Activated CD4-positive, alpha-beta T cell treated with anti-CD3 and anti-CD28 coated beads, Interleukin-2, Interleukin-6, amounts not matched to agents 100 ng/mL and 50 ng/mL, durations not matched to agents 16 hours and 8 hours (primary cell): Measurements from ENCODE around the gene TLL2.

ENCODE experiments used
- DNase-seq: peaks from one replicate; pipeline ENCODE4 v3.0.0-alpha.2; 2020

The TLL2 gene

DNA sequence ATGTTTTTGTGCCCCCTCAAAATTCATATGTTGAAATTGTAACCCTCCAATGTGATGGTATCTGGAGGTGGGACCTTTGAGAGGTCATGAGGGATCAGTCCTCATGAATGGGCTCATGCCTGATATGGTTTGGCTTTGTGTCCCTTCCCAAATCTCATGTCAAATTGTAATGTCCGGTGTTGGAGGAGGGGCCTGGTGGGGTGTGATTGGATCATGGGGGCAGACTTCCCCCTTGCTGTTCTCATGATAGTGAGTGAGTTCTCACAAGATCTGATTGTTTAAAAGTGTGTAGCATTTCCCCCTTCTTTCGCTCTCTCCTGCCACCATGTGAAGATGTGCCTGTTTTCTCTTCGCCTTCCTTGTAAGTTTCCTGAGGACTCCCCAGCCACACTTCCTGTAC lies 53.4 kb downstream of the TLL2 start:
- no peak for DNase-seq

DNA sequence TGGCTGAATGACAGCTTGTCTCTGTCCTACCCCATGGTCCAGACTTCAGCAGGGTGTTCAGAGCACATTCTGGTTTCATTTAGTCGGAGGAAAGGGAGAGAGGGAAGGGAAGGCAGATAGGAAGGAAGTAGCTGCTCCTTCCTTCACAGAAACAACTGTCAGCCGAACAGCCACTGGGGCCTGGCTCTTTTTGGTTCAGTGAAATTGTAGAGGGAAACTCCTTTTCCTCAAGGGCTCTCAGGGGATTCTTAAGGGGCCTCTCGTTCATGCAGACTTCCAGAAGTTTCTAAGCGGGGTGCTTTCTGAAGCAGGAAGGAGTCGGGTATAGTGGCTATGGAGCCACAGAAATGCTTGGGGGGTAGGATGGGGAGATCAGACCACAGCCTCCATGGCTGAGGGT lies 56.4 kb downstream of the TLL2 start:
- DNase-seq, result no peak

DNA sequence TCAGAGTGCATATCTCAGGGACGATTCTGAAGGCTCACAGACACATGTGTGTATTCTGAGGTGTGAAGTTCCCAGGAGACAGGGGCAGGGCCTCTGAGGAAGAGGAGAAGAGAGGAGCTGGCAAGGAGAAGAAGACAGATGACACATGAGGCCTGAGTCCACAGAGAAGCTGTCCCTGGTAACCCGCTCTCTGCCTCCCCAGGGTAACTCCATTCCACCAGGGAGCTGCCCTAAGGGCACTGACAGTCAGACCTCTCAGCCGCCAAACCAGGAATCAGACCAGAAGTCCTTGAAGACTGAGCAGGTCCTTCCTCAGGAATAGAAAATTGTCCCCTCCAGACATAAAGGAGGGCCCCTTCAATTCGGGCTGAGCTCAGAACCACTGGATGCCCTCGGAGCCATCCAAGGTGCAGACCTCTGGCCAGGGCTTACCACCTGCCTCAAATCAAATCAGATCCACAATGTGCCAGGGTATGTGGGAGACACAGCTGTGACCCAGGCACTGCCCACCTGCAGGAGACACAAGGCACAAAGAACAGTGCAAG lies 57.4 kb downstream of the TLL2 start:
- no peak for DNase-seq

DNA sequence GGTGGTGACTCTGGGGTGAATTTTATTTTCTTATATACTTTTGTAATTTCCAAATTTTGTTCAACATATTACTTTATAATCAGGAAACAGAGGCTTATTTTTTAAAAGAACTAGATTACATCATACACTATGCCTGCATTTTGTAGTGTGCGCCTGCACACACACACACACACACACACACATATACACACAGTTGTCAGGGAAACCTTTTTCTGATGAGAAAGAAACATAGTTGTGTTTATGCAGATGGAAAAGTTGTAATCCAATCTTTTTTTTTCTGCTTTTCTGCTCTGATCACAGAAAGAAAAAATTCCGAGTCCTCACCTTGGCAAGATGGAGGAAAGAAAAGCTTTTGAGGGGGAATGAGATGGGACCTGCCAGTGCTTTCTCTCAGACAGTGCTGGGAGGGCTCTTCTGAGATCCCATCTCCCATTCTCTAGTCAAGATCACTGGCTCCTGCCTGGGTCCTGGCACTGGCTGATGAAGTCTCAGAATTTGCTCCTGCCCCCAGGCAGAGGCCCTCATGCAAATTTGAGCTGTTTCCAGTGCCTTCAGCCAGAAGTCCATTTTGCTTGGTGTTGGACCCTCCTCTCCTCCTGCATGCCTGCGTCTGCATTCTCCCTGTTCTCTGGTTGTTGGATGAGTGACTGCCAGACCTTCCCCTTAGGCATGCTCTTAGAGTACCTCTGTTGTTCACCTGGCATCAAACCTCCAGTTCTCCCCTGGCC lies 59.7 kb downstream of the TLL2 start:
- no peak for DNase-seq

DNA sequence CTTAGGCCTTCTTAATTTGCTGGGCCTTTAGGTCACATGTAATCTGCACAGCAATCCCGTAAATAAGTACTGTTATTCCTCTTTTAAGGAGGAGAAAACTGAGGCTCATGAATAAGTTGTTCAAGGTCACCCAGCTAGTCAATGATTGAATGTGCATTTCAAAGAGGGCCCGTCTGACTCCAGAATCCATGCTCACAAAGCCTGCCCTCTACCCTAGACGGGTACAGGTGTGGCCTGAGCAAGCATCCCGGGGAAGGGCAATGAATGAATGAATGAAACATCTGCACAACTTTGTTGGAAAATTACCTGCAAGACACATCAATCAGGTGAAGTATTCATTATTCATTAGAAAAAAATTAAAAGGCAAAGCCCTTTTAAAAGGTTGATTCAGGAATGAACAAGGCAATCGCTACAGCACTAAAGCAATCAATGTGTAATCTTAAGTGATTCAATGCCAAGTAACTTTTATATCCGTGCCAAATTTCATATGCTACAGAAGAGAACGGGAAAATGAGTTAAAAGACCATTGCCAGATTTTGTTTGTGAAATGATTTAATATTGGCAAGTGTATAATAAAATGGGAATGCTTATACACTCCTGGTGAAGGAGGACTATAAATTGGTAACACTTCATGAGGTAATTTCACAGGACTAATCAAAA lies 61.1 kb downstream of the TLL2 start:
- DNase-seq, result no peak

DNA sequence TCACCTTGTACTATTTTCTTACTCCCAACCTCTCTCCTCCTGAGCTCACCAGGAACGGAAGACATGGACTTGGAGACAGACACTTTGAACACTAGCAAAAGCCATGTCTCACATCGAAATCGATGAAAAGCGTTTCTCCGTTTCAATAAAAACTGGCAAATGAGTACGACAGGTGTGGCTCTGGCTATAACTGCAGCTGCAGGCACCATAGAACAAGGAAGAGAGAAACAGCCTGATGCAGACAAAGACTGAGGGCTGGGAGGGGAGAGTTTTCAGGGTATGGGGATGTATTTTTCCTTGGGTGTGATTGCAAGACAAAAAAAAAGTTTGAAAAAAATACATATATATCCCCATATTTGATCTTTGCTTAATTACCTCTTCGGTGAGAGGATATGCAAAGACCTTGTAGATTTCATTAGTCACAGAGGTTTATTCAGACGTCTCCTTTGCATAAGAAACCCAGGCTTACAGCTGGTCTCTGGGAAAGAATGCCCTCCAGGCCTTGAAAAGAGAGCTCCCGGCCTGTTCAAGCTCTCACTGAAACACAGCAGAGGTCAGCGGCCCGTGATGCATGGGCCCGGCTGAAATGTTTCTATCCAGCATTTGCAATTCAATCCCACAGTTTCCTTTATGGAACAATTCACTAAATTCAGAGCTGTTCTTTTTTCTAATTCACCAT lies 63.1 kb downstream of the TLL2 start:
- no peak for DNase-seq

DNA sequence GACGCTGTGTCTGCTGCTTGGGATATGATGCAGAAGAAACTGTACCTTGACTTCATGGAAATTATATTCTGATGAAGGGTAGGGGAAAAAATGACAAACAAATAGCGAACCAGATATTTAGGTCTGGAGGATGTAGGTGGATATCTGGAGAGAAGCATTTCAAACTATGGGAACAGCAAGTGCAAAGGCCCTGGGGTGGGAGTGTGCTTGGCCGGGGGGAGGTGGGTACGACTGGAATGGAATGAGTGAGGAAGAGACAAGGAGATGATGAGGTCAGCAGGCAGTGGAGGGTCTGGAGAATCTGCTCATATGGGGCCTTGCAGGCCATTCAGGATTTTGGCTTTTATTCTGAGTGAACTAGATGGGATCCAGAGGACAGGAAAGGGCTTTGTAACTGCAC lies 65.2 kb downstream of the TLL2 start:
- no peak for DNase-seq

DNA sequence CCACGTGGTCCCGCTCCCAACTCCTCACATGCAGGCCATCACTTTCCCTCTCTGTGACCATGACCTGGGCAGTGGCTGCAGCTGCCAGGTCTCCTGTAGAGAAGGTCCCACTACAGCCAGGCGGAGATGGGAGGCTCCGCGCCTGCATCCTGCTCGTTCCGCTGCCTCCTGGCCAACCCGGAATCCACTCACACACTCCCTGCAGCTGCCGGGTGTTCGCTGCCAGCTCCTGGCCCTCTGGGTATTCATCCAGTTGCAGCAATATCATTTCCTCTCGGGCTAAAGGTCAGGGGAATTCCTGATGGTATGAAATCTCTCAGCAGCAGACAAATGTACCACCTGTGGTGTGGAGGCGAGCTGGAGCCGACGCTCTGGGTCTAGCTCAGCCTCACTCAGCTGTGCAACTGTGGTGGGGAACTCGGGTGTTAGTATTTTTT lies 65.7 kb downstream of the TLL2 start:
- DNase-seq, result no peak

DNA sequence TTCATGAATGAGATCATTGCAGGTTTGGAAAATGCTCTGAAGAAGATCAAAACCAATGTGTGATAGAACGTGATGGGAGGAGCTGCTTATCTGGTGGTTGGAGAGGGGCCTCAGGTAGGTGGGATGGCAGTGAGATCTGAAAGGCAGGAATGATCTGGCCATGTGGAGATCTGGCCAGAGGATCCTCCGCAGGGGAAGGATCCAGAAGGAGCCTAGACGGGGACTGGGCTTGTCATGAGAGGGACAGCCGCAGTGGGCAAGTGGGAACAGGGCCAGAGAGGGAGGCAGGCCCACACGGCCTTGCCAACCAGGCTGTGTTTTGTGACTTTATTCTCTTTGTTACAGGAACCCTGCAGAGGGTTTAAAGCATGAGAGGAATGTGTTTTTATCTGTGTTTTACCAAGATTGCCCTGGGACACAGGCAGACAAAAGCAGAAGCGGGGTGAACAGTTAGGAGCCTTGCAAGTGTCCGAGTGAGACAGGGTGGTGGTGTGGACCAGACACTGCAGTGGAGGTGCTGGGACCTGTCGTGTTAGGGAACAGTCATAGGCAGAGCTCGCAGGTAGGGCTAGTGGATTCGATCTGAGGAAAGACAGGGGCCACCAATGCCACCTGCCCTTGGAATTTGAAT lies 66.6 kb downstream of the TLL2 start:
- no peak for DNase-seq

DNA sequence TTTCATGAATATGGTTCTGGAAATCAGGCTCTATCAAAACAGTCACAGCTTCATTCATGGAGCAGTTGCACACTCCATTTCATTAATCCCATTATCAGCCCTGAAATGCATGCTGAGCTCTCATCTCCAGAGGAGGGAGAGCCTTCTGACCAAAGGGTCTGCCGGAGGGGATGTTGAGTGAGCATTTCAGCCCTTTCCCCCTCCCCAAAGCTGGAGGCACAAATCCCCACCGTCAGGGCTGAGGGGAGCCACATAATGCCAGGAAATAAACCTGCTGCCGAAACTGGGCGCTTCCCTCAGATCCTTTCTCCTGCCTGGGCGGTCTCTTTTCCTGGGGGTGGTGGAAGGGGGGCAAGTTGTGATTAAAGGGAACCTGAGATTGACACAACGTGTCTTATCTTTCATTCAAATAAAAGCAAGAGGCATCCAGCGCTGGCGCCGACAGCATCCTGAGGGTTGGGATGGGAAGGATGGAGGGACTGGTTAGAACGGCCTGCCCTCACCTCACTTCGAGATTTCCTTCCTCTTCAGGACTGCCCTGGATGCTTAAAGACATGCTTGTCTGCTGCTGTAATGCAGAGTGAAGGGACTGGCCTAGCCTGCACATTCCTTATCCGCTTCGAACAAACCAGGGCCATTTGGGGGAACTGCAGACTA lies 71.6 kb downstream of the TLL2 start:
- no peak for DNase-seq

DNA sequence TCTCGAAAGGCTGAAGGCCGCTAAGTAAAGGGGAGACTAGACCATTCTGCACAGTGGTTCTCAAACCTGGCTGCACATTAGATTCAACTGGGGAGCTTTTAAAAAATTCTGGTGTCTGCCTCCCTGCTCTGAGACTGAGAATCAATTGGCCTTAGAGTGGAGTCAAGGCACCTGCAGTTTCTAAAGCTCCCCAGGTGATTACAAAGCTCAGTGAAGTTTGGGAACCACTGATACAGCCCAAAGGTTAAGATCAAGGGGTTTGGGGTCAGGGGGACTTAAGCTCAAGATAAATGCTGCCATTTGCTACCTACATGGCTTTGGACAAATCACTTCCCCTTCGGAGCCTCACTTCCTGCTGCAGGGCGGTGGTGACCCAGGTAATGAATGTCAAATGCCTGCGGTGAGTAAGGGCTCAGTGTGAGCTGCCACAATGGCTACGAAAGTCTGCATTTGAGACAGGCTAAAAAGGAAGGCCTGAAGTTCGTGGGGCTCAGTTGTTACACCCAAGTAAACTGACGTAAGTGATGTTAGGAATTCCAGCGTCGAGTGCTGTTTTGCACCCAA lies 72.3 kb downstream of the TLL2 start:
- DNase-seq, result no peak

DNA sequence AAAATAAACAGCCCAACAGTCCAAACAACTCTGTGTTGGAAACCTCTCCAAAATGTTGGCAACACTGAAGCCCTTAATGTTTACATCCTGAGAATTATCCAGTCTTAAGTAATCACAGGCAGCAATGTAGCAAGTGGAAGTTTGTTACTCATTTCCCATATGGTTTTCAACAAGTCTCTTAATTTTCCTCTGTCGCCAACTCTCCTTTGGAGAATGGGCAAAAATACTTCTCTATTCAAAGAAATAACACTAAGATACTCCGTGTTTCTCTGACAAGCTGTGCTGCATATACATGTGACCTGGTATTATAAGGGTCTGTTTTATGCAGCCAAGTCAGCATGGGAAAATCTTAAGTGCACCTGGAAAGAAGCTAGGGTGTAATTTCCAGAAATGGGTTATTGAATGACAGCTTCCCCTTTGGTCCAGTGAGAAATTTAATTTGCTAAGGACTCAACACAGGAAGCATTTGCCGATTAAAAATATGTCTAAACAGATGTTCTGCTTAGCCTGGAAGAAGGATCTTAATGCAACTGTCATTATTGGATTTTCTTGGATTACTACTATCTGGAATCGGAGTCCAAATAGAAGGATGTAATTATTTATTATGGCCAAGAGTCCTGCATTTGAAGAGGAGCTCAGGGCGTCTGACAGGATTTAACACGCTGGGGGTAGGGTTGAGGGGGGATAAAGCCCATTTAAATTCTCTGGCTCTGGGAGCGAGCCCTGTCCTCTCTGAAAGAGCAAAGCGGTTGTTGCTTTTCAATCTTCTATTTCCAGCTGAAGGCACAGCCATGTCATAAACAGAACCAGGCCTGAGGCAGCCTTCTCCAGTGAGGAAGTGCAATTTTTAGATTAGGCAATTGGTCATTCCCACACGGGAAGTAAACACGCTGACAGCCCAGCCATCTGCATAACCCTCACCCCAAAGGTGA lies 73.1 kb downstream of the TLL2 start:
- DNase-seq, result no peak

DNA sequence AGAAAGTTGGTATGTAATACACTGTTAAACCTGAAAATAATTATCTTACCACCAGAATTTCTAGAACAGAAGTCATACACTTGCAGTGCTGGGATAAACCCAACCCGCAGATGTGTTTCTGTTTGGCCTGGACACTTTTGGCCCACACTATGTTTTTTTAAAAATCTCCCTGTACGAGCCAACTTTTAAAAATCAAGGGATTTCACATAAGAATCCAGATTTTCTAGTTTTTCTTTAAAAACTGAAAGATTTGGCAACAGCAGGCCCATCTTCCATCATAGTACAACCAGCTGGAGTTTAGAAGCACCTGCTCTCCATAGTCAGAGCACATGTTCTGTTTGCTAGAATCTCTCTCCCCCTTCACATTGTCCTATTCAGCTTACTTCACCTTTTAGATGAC lies 74.0 kb downstream of the TLL2 start:
- no peak for DNase-seq

DNA sequence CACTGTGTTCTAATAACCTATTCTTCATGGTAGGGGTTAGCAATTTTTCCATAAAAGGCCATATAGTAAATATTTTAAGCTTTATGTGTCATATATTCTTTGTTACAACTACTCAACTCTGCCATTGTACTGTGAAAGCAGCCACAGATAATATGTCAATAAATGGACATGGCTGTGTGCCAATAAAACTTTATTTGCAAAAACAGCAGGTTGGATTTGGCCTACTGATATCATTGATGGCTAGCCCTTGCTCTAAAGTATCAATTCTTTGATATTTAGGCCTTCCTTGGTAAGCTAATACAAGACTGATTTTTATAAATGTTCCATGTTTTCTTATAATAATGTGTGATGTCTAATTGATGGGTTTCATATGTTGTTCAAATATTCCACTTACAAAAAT lies 77.7 kb downstream of the TLL2 start:
- no peak for DNase-seq

DNA sequence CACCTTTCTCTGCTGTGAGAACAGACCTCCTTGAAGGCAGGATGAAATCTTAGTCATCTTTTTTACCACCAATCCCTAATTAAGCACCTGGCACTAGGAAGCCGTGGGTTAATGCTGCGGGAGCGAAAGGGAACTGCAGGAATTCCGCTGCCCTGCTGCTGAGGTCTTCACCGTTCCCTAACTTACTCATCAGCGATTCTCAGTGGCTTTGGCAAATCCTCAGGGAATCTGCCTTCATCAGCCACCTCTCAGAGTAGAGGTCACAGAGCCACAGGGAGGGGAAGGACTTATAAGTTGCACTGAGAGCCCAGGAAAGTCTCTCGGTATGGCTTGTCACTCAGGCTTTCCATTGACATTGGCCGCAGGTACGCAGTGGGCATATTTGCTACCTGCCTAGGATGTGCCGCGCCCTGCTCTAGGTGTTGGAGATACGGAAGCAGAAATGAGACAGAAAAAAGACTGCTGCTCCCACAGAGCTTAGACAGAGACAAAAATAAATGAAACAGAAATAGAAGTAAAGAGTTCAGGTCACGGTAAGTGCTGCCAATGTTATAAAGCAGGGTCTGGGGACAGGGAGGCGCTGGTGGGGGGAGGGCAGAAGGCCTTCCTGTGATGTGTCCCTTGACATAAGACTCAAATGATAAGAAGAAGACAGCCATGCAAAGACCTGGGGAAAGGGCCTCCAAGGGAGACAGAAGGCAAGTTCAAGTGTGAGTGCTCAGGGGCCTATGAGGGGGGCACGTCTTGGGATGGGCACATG lies 82.3 kb downstream of the TLL2 start:
- no peak for DNase-seq

DNA sequence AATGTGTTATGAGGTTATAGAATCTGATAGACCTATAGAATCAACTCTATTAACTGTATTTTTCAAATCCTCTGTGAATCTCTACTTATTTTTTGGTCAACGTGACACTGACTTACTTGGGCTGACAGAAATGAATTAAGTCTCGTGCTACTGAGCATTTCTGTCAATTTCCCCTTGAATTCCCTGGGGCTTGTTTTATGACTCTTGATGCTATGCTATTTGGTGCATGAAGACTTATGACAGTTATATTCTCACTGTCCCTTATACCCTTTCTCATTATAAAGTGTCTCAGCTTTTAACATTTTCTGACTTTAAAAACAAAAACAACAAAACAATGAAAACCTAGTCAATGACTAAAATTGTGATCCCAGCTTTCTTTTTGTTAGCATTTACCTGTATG lies 86.4 kb downstream of the TLL2 start:
- no peak for DNase-seq

DNA sequence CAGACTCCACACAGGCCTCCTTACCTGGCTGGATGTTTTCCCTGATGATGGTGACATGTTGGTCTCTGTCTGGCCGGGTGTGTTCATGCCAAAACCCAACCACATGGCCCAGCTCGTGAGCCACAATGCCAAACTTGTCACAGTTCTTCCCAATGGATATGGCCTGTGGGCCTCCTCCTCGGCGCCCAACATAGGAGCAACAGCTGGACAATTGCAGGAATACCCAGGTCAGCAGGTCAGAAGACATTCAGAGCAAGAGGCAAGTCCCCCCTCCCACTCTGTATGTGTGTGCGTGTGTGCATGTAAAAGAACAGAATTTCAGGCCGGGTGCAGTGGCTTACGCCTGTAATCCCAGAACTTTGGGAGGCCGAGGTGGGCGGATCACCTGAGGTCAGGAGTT lies 91.2 kb downstream of the TLL2 start:
- DNase-seq, result no peak

DNA sequence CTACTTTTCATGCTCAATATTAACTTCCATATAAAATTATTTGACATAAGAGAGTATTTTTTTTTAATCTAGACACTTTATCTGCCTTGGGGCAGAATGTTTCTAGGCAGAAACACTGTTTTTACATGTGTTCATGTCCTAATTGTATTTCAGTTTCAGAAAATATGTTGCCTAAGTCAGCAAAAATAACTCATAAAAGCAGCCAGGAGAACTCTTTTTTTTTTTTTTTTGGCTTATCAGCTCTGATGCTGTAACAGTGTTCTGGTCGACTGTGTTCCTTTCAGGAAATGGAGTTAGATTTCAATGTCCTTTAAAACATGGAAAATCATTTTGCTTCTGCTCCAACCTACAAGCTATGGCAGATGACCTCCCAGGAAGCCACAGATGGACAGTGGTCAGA lies 91.7 kb downstream of the TLL2 start:
- no peak for DNase-seq

DNA sequence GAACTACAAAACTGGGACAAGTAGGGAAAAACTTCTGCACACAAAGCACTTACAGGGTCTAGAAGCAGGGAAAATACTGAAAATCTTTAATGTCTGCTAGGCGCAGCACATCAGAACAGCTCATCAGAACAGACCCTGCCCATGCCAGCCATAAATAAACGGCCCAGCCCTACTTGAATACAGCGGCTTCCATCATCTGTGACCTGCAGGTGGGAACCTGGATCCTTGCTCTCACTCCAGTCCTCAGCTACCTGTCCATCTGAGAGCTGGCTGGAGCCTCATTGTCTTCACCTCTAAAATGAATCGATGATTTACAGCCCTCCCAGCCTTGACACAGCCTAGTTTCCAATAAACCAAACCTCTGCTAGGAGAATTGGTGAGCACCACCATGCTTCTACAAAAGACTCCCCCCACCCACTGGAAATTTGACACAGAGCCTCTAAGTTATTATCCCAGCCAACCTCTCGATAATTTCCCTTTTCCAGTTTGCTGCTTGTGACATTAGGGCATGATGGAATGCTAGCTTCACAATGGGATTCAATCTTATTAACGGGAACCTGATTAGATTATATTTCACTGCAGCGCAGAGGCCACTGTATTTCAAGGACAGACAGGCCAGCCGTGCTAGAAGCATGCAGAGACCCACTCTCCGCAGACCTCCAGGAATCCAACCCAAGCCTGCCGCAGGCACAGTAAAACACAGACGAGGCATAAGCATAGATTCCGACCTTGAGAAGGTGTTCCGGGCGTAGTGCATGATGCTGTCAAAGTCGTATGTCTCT lies 93.3 kb downstream of the TLL2 start:
- no peak for DNase-seq

DNA sequence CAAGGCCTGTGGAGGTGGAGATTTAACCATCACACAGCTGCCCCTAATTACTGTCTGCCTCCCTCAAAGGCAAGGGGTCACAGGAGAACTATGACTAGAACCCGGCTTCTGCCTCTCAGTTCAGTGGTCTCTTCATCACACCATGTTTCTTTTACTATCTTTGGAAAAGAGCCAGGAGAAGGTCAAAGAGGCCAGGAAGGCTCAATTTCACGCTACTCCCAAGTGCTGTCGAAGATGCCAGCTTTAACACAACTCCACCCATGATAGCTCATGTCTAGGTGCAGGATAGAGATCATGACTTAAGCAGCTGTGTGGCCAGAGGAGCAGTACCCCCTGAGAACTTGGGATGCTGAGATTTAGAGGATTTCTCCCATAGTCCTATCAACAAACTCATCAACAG lies 94.4 kb downstream of the TLL2 start:
- no peak for DNase-seq
